Thoracic aorta (tissue), 2 donors: Measurements from ENCODE around the gene ZBTB16. TPM values are rescaled to one million over a fixed set of nuclear protein-coding genes. Genes with fewer than 3 reads are reported as not detected.

ENCODE experiments used
- ATAC-seq: fragments of 150-250 bp; one replicate; pipeline ENCODE4 v1.8.0; 2017; ENCODE audit warnings: low read depth; ENCODE audit not compliant: insufficient number of reproducible peaks, low FRiP score
- DNase-seq: peaks from one replicate; pipeline ENCODE4 v3.0.0-alpha.2; 2020; ENCODE audit warnings: low spot score
- H3K27ac ChIP-seq, 2 donors: fragments of 200-600 bp; sonication (generic); 1 replicate in 1 of 2; 2 replicates in 1 of 2; pipeline ENCODE4 v1.5.1; 2016; ENCODE audit warnings: mild to moderate bottlenecking in 2 of 2, moderate library complexity in 2 of 2
- H3K27me3 ChIP-seq: fragments of 200-600 bp; sonication (generic); replicated peaks from 2 replicates; pipeline ENCODE4 v1.6.0; 2016; ENCODE audit warnings: mild to moderate bottlenecking; ENCODE audit not compliant: insufficient read depth
- H3K36me3 ChIP-seq: fragments of 200-600 bp; sonication (generic); one replicate; pipeline ENCODE4 v1.5.1; 2016
- H3K4me1 ChIP-seq, 2 donors: fragments of 200-600 bp; sonication (generic); 1 replicate in 1 of 2; 2 replicates in 1 of 2; pipeline versions ENCODE4 v1.5.1 to v1.6.0; 2016; ENCODE audit warnings: low read depth in 2 of 2, mild to moderate bottlenecking in 1 of 2; ENCODE audit not compliant: control insufficient read depth in 1 of 2
- H3K4me3 ChIP-seq: fragments of 200-600 bp; sonication (generic); 2 replicates; pipeline ENCODE4 v1.5.1; 2016; ENCODE audit warnings: mild to moderate bottlenecking
- H3K9me3 ChIP-seq: fragments of 200-600 bp; sonication (generic); 2 replicates; pipeline ENCODE4 v1.5.1; 2016
- CTCF ChIP-seq: fragments of 200-600 bp; sonication (generic); IDR thresholded peaks from one replicate; pipeline ENCODE4 v1.5.1; 2019; ENCODE audit warnings: antibody characterized with exemption
- total RNA-seq, 2 donors: library from RNA; depleted of rRNA; stranded (reverse); fragments of >200 nt; gene quantifications; one replicate each; pipeline versions ENCODE4 v1.1.0 to v1.2.3, GENCODE V29; 2016

ZBTB16 gene
- total RNA-seq, 2 donors from 2014 or later: 314 to 545 TPM

- no peak for TF ChIP-seq CTCF
- Histone ChIP-seq H3K27ac (peak overlapping the region; percentile 89), H3K9me3 (no peaks in the 10 kb centered on the region), H3K27me3 (no peaks in the 10 kb centered on the region), H3K36me3 (peaks cover 14% of the 10 kb centered on the region), H3K4me3 (peak overlapping the region; percentile 55), H3K4me1 (peaks cover 80 to 99% of the 10 kb centered on the region in 2 donors)
- DNase-seq (no peak), ATAC-seq (no peak)
Measured at GRCh38 chr11:114110952-114111947, 51.7 kb downstream of the ZBTB16 start.

- Histone ChIP-seq H3K36me3 (peaks cover 6% of the 10 kb centered on the region), H3K4me1 (peaks cover 59 to 98% of the 10 kb centered on the region in 2 donors), H3K27me3 (no peaks in the 10 kb centered on the region), H3K9me3 (no peaks in the 10 kb centered on the region), H3K27ac (peak overlapping the region; percentile 14 to 15), H3K4me3 (no peak overlapping the region)
- no peak for DNase-seq
- ATAC-seq: no peak
- TF ChIP-seq CTCF: no peak
Measured at GRCh38 chr11:114115451-114115928, 56.0 kb downstream of the ZBTB16 start.

- peaks cover 6% of the 10 kb centered on the region for H3K36me3 ChIP-seq
- H3K4me3 ChIP-seq: no peak overlapping the region
- no peak for DNase-seq
- no peak for TF ChIP-seq CTCF
- H3K27ac ChIP-seq: no peak overlapping the region
- H3K27me3 ChIP-seq: no peaks in the 10 kb centered on the region
- H3K4me1 ChIP-seq: peaks cover 65 to 98% of the 10 kb centered on the region in 2 donors
- H3K9me3 ChIP-seq: no peaks in the 10 kb centered on the region
- no peak for ATAC-seq
Measured at GRCh38 chr11:114116357-114116756, 56.8 kb downstream of the ZBTB16 start.

- Histone ChIP-seq H3K4me3 (no peak overlapping the region), H3K4me1 (peaks cover 65 to 98% of the 10 kb centered on the region in 2 donors), H3K36me3 (peaks cover 10% of the 10 kb centered on the region), H3K27ac (no peak overlapping the region), H3K9me3 (no peaks in the 10 kb centered on the region), H3K27me3 (no peaks in the 10 kb centered on the region)
- DNase-seq (no peak), ATAC-seq (no peak)
- no peak for TF ChIP-seq CTCF
Measured at GRCh38 chr11:114116800-114117199, 57.3 kb downstream of the ZBTB16 start.

- Histone ChIP-seq H3K36me3 (peaks cover 10% of the 10 kb centered on the region), H3K27ac (peak overlapping the region; percentile 51 to 60), H3K4me3 (no peak overlapping the region), H3K9me3 (no peaks in the 10 kb centered on the region), H3K27me3 (no peaks in the 10 kb centered on the region), H3K4me1 (peaks cover 59 to 98% of the 10 kb centered on the region in 2 donors)
- TF ChIP-seq CTCF: no peak
- no peak for ATAC-seq
- no peak for DNase-seq
Measured at GRCh38 chr11:114120606-114121005, 61.1 kb downstream of the ZBTB16 start.
